ENCODE measurements around the gene SPTBN1. TPM values are rescaled to one million over a fixed set of nuclear protein-coding genes. Genes with fewer than 3 reads are reported as not detected.

Gene SPTBN1
- polyA plus RNA-seq, 1 donor = 327 TPM

DNA sequence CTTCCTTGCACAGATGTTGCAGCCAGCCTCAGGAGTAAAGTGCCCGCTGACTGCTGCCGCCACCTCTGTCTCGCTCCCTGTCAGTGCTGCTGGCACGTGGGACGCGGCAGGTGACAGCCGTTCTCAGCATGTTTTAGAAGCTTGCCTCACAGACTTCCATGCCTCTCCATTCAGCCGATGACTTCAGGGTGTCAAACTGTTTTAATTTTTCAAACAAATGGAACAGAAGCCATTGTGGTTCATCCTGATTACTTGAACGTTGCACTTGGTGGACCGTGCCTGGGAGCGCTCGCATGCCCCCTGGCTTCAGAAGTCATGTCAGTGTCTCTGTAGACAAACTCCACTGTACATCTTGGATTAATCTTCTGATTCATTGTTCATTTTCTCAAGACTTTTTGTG lies 204.6 kb downstream of the SPTBN1 start:
- no peak for DNase-seq

DNA sequence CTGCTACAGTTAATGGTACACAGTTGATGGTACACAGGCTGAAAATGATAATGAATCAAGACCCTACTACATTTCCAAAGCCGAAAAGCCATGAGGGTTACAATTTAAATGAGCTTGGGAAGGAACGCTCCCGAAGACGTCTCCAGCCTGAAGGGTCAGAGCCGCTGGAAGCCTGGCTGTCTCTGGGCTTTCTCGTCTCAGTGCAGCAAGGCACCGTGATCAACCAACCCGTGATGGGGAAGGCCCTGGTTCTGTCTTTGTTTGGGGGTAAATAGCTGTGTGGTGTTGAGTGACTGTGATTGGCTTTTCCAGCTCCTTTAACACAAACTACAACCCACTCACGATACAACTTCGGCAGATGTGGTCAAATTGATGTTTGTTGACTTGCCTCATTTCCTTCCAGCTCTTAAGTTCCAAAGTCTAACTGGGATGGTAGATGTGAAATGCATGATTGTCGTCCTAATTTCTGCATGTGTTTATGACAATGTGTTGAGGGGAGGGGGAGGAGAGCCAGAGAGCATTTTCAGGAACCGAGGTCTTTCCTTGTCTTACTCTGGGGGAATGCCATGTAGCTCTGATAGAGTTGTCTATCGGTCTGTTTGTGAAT lies 207.4 kb downstream of the SPTBN1 start:
- DNase-seq = no peak

DNA sequence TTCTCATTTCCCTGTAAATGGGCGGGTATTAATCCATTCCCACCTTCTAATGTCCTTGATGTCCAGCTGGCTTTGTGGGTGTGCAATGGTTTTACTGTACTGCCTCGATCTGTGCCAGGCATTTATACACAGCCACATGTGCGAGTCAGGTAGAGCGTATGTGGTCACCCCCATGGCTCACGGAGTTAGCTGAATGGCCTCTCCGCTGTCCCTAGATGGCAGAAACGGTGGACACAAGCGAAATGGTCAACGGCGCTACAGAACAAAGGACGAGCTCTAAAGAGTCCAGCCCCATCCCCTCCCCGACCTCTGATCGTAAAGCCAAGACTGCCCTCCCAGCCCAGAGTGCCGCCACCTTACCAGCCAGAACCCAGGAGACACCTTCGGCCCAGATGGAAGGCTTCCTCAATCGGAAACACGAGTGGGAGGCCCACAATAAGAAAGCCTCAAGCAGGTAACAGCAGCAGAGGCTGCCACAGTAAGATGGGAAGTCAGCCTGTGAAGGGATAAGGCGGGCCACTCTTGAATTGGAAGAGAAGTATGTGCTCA lies 208.2 kb downstream of the SPTBN1 start:
- DNase-seq = no peak

DNA sequence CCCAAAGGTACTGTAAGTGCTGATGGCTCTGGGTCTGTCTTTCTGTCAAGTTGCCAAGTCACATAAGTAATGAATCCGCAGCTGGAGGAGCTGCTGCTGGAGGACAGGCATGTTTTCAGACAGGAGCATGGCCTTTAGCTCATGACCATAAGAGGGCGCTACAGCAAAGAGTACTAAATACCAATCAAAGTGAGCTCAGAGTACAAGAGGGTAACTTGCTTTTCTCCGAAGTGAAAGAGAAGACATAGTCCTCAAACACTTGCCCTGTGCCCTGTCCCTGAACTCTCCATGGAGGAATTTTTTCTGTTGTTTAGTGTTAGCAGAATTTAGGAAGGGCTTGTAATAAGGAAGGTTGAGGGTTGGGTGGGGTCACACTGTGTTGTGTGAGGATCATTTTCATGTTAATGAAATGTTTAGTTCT lies 209.3 kb downstream of the SPTBN1 start:
- DNase-seq = peak; percentile 48

DNA sequence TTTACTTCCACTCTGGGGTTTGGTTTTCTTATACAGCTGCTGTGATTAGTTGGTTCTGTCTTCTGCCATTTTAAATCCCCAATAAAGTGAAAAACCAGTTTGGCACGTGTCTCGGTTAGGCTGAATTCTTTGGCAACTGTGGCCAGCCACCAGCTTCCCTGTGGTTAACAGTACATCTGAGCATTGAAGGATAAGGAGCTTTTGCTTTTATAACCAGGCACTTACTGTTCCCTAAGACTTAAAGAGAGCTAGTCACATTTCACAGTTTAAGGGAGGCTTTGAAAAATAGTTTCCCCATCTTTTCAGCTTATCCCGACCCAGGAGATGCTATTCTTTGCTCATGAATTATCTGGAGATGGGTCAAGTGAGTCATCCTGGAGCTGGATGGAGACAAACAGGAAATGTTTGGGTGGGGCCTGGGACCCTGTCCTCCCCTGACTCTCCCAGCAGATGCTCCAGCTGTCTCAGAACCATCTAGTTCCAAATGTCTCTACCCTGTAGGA lies 210.1 kb downstream of the SPTBN1 start:
- DNase-seq = peak; percentile 75

DNA sequence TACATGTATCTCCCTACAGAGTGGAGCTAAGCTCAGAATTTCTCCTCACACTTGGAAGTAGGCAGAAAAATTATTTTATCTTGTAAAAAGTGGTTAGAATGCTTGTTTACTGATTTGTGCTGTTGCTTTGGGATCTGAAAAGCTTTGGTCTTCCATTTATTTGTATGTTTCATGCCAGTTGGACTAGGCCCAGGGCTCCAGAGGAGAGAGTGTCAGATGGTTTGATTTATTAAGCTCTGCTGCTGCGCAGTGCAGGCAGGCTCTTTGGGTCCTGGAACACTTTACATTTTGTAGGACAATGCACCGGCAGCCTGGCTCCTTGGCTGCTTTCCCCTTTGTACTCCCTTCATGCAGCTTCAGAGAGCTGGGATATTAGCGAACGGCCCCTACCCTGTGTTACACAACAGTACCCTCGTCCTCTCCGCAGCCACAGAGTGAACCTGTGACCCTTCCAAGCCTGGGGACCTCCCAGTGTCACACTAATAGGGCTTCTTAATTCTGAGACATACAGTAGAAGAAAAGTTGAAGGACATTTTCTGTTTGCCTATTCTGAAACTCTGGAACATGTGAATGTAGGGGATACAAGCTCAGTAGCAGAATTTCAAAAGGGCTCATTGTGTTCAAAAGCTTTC lies 210.6 kb downstream of the SPTBN1 start:
- DNase-seq = peak; percentile 45

DNA sequence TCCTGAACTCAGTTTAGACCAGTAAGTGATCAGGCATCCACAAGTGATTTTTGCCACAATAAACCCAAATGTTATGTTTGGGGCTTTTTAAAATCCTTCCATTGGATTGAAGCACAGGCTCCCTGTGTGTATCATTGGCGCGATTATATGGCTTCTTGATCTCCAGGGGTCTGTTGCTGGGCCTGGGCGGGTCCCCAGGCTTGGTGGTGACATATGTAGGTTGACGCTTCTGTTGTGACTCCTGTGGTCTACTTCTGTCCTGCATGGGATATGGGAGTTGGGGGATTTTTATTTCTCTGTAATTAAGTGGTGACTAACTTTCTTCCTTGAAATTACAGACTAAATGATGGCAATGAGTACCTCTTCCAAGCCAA lies 211.1 kb downstream of the SPTBN1 start:
- no peak for DNase-seq

DNA sequence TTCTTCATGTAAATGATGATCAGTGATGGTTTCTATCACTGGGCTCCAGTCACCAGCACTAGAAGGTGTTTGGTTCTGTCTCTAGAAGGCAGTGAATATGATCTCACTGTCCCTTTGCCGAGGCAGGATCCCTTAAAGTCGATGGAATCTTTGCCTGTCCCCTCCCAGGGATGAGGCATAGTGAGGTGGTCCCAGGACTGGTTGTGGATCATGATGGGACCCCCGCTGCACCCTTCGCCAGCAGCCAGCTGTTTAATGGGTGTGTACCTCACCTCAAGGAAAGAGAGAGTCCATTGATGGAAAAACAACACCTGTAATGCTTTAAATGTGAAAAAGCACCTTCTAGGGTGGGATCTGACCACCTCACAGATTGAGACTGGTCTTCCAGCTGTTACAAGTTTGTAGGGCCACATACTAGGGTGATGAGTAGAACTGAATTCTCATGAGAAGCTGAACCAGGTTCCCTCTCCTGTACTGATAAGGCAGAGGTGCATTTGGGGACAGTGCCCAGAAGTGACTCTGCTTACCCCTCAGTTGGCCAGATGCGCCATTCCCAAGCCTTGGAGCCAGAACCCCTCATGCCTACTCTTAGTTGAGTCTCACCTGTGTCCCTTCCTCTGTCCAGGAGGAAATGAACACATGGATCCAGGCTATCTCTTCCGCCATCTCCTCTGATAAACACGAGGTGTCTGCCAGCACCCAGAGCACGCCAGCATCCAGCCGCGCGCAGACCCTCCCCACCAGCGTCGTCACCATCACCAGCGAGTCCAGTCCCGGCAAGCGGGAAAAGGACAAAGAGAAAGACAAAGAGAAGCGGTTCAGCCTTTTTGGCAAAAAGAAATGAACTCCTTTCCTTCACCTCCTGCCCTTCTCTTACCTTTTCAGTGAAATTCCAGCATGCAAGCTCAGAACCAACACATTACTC lies 211.9 kb downstream of the SPTBN1 start:
- no peak for DNase-seq

DNA sequence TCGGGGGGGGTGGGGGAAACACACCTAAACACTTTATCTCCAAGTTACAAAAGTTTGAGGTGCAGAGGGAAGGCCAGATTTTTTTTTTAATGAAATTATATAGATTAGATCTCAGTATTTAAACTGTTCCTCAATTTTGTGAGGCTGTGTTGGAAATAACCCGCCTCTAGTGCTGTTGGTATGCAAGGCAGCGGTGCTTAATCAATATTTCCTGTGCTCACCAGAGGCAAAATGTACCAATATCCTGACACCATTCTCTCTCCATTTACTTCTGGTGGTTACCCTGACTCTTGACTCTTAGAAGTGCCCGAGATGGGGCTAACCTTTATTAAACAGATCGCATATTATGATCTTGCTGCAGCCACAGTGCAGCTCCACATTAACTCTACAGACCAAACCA lies 212.6 kb downstream of the SPTBN1 start:
- no peak for DNase-seq

DNA sequence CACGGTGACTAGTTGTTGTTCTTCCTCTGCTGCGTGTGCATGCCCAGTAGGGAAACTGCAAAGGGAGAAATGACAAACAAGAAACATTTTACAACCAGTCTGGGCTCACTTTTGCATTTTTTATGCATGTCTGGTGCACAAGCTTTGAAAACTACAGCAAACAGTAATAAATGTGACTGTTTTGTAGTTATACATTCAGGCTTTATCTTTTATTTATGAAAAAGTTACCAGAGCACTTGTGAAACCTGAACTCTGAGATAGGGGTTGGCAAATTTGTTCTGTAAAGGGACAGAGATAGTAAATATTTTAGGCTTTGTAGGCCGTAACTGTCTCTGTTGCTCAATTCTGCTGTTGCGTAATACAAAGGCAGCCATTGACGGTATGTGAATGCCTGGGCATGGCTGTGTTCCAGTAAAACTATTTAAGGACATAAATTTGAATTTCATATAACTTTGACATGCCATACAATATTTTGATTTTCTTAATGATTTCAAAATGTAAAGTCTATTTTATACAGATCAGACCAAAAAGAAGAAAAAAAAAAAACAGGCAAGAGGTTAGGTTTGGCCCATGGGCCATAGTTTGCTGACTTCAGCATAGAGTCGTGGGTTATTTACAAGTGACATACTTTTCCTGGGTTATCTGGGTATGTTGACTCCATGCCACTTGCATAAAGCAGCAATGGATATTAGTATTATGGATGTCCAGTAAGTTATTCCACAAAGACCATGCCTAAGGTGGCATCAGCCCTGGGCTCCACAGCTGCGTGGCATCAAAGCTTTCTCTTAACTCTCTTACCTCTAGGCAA lies 213.8 kb downstream of the SPTBN1 start:
- DNase-seq = no peak

DNA sequence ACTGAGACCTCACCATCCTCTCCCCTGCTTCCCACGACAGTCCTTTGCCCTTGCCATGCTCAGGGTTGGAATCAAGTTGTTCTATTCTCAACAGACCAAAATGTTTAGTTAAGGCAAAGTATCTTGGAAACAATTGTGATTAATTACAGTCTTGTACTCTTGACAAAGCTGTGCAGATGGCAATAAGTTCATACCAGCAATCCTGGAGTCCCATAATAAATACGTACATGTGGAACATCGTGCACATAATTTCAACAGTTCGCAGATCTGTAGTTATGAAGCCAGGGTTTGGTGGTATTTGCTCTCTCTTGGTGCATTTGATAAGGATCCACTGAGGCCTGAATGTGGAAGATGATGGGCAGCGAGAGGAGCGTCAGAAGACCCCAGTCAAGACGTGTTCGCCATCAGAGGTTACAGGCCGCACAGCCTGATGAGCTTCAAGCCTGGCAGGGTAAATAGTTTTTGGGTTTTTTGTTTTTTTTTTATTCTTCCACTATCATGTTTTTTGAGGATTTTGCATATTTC lies 214.4 kb downstream of the SPTBN1 start:
- no peak for DNase-seq

DNA sequence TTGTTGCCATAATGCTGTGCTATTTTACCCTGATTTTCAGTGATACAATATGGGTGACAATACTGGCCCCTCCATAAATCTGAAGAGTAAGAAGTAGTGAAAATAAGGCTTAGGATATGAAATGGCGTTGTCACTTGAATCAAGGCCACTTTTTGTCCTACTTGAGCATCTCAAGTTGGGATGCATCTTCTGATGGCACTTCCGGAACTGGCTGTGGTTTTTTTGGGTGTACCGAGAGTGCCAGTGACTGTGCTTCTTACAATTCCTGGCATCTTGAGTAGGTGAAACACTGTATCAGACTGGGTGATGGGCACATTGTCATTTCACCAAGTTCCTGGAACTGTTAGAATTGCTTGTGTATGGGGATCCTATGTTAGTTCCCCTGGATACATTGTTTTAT lies 214.9 kb downstream of the SPTBN1 start:
- DNase-seq = no peak

DNA sequence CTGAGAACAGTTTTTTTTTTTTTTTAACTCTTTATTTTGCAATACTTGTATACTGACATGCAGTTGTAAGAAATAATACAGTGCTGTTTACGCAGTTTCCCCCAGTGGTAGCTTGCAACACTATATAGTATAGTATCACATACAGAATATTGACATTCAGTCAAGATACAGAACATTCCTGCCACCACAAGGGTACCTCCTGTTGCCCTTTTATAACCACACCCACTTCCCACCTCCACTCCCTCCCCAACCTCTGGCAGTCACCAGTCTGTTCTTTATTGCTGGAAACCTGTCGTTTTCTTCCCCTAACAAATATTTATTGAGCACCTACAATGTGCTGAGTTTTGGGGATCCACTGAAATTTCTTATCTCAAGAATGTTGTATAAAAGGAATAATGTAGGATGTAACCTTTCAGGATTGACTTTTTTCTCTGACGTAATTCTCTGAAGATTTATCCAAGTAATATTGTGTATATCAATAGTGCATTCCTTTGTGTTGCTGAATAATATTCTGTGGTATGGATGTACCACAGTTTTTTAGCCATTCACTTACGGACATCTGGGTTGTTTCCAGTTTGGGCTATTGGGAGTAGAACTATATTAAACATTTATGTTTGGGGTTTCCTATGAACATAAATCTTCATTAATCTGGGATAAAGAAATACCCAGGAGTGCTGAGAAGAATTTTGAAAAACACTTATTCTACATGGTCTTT lies 215.9 kb downstream of the SPTBN1 start:
- no peak for DNase-seq

DNA sequence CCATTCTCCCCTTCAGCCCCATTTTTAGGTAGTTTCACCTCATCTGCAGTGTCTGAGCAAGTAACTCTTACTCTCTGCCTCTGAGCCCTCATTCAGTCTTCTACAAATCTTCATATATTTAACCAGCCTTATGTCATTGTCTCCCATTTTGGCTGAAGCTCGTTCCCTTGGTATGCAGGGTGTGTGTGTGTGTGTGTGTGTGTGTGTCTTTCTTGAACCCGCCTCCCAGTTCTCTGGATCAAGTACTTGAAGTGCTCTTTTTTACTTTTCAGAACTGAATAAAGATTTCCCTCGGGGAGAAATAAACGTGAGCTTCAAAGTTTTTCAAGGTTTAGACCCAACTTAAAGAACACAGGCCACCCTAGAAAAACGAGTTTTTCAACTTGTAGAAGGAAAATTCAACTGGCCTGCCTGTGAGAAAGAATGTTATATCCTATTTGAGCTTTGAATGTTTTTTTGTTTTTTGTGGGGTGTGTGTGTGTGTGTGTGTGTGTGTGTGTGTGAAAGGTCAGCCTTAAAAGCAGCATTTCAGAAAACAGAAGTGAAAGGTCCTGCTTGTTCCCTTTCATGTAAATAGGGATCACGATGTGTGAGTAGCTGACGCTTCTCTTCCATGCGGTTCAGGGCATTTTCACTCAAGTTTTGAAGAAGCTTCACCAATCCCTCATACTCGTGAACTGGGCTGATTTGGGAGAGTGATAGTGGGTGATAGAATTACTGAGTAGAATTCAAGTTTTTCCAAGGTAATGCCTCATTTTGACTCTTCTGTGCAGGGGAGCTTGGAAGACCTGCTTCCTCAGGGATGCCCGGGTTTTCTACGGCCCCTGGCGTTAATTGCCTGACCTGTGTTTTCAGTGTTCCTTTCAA lies 216.7 kb downstream of the SPTBN1 start:
- no peak for DNase-seq

DNA sequence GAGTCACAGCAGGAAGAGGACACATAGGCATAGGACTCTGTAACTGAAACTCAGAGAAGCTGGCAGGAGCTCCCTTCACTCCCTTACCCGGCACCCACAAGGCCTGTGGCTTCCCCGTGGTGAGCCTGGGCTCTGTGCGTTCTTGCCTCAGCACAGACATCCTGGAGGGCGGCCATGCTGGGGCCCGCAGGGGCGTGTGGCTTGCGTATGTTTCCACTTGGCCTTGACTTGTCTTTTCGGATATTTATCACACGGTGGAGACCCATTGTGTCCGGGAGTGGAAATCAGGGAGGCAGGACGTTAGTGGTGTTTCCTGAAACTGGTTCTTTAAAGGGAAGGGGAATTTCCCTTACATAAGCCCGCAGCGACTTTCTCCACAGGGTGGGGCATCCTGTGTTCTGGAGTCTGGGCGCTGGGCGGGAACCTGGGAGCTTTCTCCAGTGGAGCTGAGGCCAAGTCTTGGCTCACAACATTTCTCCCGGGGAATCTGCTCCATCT lies 217.4 kb downstream of the SPTBN1 start:
- peak; percentile 77 for DNase-seq

DNA sequence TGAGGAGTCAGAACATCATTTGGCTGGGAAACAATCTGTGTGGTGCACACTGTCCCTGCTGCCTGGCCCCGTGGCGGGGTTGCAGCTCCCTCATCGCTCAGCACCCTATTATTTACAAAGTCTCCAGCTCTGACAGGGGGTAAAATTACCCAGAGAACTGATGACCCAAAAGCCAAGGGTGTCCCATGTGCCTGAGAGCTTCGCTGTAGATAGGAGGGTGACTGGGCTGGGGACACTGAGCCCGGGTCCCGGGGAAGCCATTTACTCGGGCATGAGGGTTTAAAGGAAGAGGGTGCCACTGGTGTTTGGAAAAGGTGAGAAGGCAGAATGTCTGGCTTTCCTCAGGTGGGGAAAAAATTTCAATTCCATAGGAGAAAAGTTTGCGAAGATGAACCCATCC lies 219.2 kb downstream of the SPTBN1 start:
- DNase-seq = no peak

DNA sequence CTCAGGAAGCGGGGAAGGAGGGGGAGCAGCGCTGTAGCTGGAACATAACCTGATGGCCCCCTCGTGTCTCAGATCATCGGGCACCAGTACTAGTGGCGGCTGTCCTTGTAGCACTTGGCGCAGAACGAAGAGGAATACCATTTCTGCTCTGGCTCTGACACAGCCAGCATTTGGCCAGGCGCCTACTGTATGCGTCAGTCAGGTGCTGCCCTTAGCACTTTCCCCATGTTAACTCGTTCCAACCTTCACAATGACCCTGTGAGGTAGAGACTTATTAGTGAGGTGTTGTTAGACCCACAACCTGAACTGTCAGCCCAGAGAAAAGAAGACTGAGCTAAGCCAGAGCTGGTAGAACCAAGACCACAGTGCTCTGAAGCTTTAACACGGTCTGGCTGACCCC lies 219.6 kb downstream of the SPTBN1 start:
- no peak for DNase-seq

DNA sequence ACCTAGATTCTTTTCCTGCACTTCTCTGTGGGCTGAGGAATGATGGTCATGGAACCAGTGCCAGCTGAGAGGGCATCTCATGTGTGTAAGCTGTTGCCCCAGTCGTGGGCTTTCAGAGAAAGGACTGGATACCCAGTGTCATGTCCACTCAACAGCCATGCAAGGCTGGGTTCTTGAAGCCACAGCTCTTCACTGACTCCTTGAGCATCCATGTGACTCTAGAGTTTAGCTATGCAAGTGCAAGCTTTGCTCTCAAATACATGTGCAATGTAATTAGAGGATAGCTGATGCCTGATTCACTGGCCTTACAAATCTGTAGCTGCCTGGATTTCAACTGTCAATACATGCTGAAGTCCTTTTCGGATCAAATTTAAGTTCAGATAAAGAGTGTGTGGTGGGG lies 220.5 kb downstream of the SPTBN1 start:
- no peak for DNase-seq

DNA sequence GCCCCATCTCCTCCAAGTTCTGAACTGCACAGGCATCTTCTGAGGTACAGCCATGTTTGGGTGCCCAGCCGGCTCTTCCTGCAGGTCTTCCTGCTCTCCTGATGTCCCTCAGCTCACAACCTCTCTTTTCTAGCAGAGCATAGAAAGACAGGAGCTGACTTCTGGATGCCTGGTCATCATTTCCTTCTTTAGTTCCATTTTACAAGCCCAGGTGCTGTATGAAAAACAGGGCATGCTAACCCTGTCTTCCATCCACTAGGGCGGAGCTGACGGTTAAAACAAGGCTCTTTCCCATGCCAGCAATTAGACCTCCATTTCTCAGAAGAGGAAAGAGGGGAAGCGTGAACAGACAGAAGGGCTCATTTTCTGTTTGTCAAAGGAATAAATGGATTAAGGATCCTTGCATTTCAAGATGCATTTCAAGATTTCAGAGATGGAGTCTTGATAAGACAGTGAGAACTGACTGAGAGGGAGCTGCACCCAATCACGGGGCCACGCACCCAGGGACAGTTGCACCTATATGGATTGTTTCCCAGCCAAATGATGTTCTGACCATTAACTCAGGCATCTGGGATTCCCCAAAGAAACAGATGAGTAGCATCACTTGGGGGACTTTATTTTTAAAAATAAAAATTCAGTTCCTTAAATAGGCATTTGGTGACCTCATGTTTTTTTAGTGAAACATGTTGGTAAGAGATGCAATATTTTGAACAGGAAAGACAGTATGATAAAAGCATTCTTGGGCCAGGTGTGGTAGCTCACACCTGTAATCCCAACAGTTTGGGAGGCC lies 221.5 kb downstream of the SPTBN1 start:
- DNase-seq = no peak
